Smooth muscle cell (in vitro differentiated cells): Measurements from ENCODE around the gene TCEAL8. TPM values are rescaled to one million over a fixed set of nuclear protein-coding genes. Genes with fewer than 3 reads are reported as not detected.

Experiments
- DNase-seq: peaks from one replicate; lab custom pipeline; 2025; ENCODE audit not compliant: unreplicated experiment; lab: John Stamatoyannopoulos, UW
- H2AFZ ChIP-seq: fragments of 200-600 bp; sonication (generic); 2 replicates; pipeline ENCODE4 v1.6.0; 2016; ENCODE audit warnings: antibody characterized with exemption, low read depth, mild to moderate bottlenecking
- H3F3A ChIP-seq: fragments of 200-600 bp; sonication (generic); 2 replicates; pipeline ENCODE4 v1.6.0; 2017; ENCODE audit warnings: antibody characterized with exemption, low read depth
- H3K27ac ChIP-seq: fragments of 200-600 bp; sonication (generic); 2 replicates; pipeline ENCODE4 v1.5.1; 2016; ENCODE audit warnings: low read depth, mild to moderate bottlenecking
- H3K27me3 ChIP-seq: fragments of 200-600 bp; sonication (generic); 2 replicates; pipeline ENCODE4 v1.6.1; 2016; ENCODE audit warnings: low read depth, mild to moderate bottlenecking
- H3K36me3 ChIP-seq: fragments of 200-600 bp; sonication (generic); 2 replicates; pipeline ENCODE4 v1.5.1; 2016; ENCODE audit warnings: low read depth
- H3K4me1 ChIP-seq: fragments of 200-600 bp; sonication (generic); 2 replicates; pipeline ENCODE4 v1.5.1; 2016; ENCODE audit warnings: low read depth
- H3K4me2 ChIP-seq: fragments of 200-600 bp; sonication (generic); 2 replicates; pipeline ENCODE4 v1.6.0; 2016; ENCODE audit warnings: mild to moderate bottlenecking
- H3K4me3 ChIP-seq: fragments of 200-600 bp; sonication (generic); 2 replicates; pipeline ENCODE4 v1.5.1; 2016; ENCODE audit warnings: mild to moderate bottlenecking
- H3K79me2 ChIP-seq: fragments of 200-600 bp; sonication (generic); 2 replicates; pipeline ENCODE4 v1.6.0; 2016; ENCODE audit warnings: low read depth, mild to moderate bottlenecking
- H3K9ac ChIP-seq: fragments of 200-600 bp; sonication (generic); 2 replicates; pipeline ENCODE4 v1.6.0; 2016; ENCODE audit warnings: low read depth
- H3K9me3 ChIP-seq: fragments of 200-600 bp; sonication (generic); replicated peaks from 2 replicates; pipeline ENCODE4 v1.5.1; 2016; ENCODE audit warnings: low read depth
- H4K20me1 ChIP-seq: fragments of 200-600 bp; sonication (generic); 2 replicates; pipeline ENCODE4 v1.6.0; 2016; ENCODE audit warnings: low read depth
- WGBS: methylation state at CpG from one replicate; pipeline ENCODE4 v1.1.7; 2016; ENCODE audit warnings: low lambda C conversion rate; 5-methylcytosine and 5-hydroxymethylcytosine counted together
- polyA plus RNA-seq: library from polyadenylated mRNA; unstranded; fragments of >200 nt; fragmentation: Nextera tagmentation; extraction: Ambion mirVana; gene quantifications from 2 replicates; pipeline ENCODE4 v1.2.1, GENCODE V29; 2016
- total RNA-seq: library from RNA; depleted of rRNA; stranded (reverse); fragments of >200 nt; gene quantifications from 2 replicates; pipeline ENCODE4 v1.2.3, GENCODE V29; 2014
- TF ChIP-seq, protein P1 (sequence below): fragments of 200-600 bp; sonication (generic); IDR thresholded peaks from 2 replicates; pipeline ENCODE4 v1.5.1; 2017; ENCODE audit warnings: borderline replicate concordance, mild to moderate bottlenecking, antibody characterized with exemption; ENCODE audit not compliant: insufficient read depth, poor library complexity, severe bottlenecking

TCEAL8 gene
- total and polyA plus RNA-seq, 2 experiments from 2014 or later, result 140 to 187 TPM

GRCh38 chrX:103256651-103257050, 1.7 kb upstream of the TCEAL8 start:
- no peak overlapping the region for H3K27ac ChIP-seq
- no peaks in the 10 kb centered on the region for H3K36me3 ChIP-seq

GRCh38 chrX:103254171-103254824, 657 bp downstream of the TCEAL8 start:
- Histone ChIP-seq H3K9me3 (no peaks in the 10 kb centered on the region), H3K4me1 (peaks cover 6% of the 10 kb centered on the region), H3K27ac (peak overlapping the region; percentile 81), H3K4me2 (peak overlapping the region; percentile 90), H3K36me3 (no peaks in the 10 kb centered on the region), H2AFZ (peak overlapping the region; percentile 81), H3K79me2 (no peaks in the 10 kb centered on the region), H3F3A (no peaks in the 10 kb centered on the region), H4K20me1 (no peaks in the 10 kb centered on the region), H3K9ac (peak overlapping the region; percentile 52), H3K4me3 (peak overlapping the region; percentile 85), H3K27me3 (no peaks in the 10 kb centered on the region)
- TF ChIP-seq, protein P1, sequence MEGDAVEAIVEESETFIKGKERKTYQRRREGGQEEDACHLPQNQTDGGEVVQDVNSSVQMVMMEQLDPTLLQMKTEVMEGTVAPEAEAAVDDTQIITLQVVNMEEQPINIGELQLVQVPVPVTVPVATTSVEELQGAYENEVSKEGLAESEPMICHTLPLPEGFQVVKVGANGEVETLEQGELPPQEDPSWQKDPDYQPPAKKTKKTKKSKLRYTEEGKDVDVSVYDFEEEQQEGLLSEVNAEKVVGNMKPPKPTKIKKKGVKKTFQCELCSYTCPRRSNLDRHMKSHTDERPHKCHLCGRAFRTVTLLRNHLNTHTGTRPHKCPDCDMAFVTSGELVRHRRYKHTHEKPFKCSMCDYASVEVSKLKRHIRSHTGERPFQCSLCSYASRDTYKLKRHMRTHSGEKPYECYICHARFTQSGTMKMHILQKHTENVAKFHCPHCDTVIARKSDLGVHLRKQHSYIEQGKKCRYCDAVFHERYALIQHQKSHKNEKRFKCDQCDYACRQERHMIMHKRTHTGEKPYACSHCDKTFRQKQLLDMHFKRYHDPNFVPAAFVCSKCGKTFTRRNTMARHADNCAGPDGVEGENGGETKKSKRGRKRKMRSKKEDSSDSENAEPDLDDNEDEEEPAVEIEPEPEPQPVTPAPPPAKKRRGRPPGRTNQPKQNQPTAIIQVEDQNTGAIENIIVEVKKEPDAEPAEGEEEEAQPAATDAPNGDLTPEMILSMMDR, result no peak
- DNase-seq, result no peak
- WGBS, result 35% methylated on average over 21 of the region's 22 CpGs

More at GRCh38 chrX:103256651-103257050, 1.7 kb upstream of the TCEAL8 start:
- H3K4me3 ChIP-seq, result no peak overlapping the region
- H3K79me2 ChIP-seq, result no peaks in the 10 kb centered on the region
- peaks cover 6% of the 10 kb centered on the region for H3K4me1 ChIP-seq
- no peaks in the 10 kb centered on the region for H3K27me3 ChIP-seq
- no peaks in the 10 kb centered on the region for H3F3A ChIP-seq
- TF ChIP-seq, protein P1, result no peak
- no peak overlapping the region for H3K4me2 ChIP-seq
- no peaks in the 10 kb centered on the region for H4K20me1 ChIP-seq
- no peak for DNase-seq
- no peak overlapping the region for H3K9ac ChIP-seq
- H2AFZ ChIP-seq, result no peak overlapping the region
- no peaks in the 10 kb centered on the region for H3K9me3 ChIP-seq

DNA sequence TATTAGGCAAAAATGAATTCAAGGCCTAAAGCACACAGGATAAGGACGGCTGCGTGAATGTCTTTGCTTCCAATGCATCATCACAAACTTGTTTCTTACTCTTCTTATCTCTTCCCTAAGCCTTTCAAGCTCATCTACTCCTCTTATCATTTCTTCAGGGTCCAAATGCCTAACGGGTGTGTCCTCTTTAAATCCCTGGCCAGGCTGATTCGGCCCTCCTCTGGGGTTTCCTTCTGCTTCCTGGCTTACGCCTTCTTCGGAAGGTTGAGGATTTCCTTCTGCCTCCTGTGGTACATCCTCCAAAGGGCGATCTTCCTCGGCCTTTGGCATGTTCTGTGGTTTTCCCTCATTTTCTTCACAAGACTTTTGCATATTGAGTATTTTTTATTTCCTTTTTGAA, 1.3 kb downstream of the TCEAL8 start:
- 32% methylated on average over 8 of the region's 8 CpGs for WGBS
- peaks cover 6% of the 10 kb centered on the region for H3K4me1 ChIP-seq
- TF ChIP-seq, protein P1, result no peak
- no peaks in the 10 kb centered on the region for H3K27me3 ChIP-seq
- no peaks in the 10 kb centered on the region for H3K9me3 ChIP-seq
- peak overlapping the region; percentile 52 for H3K9ac ChIP-seq
- H3K4me3 ChIP-seq, result peak overlapping the region; percentile 85
- H2AFZ ChIP-seq, result no peak overlapping the region
- H3F3A ChIP-seq, result no peaks in the 10 kb centered on the region
- no peaks in the 10 kb centered on the region for H3K79me2 ChIP-seq
- no peaks in the 10 kb centered on the region for H3K36me3 ChIP-seq
- DNase-seq, result no peak
- H3K4me2 ChIP-seq, result peak overlapping the region; percentile 90
- H3K27ac ChIP-seq, result peak overlapping the region; percentile 81
- H4K20me1 ChIP-seq, result no peaks in the 10 kb centered on the region

GRCh38 chrX:103250977-103251376, 4.0 kb downstream of the TCEAL8 start:
- H4K20me1 ChIP-seq, result no peaks in the 10 kb centered on the region
- no peak overlapping the region for H2AFZ ChIP-seq
- H3F3A ChIP-seq, result no peaks in the 10 kb centered on the region
- no peak overlapping the region for H3K4me3 ChIP-seq
- no peaks in the 10 kb centered on the region for H3K79me2 ChIP-seq
- peak overlapping the region; percentile 42 for H3K27ac ChIP-seq
- TF ChIP-seq, protein P1, result no peak
- H3K9ac ChIP-seq, result no peak overlapping the region
- no peaks in the 10 kb centered on the region for H3K9me3 ChIP-seq
- WGBS, result 35% methylated on average over 5 of the region's 5 CpGs
- no peaks in the 10 kb centered on the region for H3K36me3 ChIP-seq
- DNase-seq, result no peak
- H3K4me2 ChIP-seq, result no peak overlapping the region
- H3K4me1 ChIP-seq, result peaks cover 6% of the 10 kb centered on the region
- H3K27me3 ChIP-seq, result no peaks in the 10 kb centered on the region
